SH-SY5Y (cell line): ENCODE data around the gene MTR.

Experiments used
- GATA2 ChIP-seq: IDR thresholded peaks from 2 replicates; pipeline ENCODE4 v1.6.1; 2011; ENCODE audit warnings: mild to moderate bottlenecking, low read depth, low read length
- GATA3 ChIP-seq: IDR thresholded peaks from 2 replicates; pipeline ENCODE4 v1.6.1; 2011; ENCODE audit warnings: low read depth, mild to moderate bottlenecking, low read length, moderate library complexity

DNA sequence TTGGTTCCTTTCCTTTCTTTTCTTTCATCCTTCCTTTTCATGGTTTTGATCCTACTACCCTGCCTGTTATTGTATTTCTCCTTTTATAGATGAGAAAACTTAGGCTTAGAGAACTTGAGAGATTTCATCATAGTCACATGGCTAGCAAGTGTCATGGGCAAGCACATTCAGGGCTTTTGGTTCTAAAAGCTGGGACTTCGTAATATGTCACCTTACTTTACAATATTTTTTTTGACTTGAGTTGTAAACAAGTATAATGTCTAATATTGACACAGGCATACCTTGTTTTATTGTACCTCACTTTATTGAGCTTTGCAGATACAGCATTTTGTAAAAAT is 70.7 kb downstream of the MTR start:
- TF ChIP-seq GATA2 (no peak), GATA3 (no peak)
